K562 (cell line): ENCODE measurements around the gene GFI1B. TPM values are rescaled to one million over a fixed set of nuclear protein-coding genes. Genes with fewer than 3 reads are reported as not detected.

ENCODE experiments used
- ARID2 ChIP-seq: fragments of 450-650 bp; IDR thresholded peaks from 2 replicates; pipeline ENCODE4 v1.6.1; 2017; ENCODE audit warnings: antibody characterized with exemption, mild to moderate bottlenecking
- CBFA2T2 ChIP-seq: fragments of 450-650 bp; conservative IDR thresholded peaks from 2 replicates; pipeline ENCODE4 v1.6.1; 2017; ENCODE audit warnings: mild to moderate bottlenecking
- DLX4 ChIP-seq: fragments of 250-450 bp; sonication (Bioruptor Pico); IDR thresholded peaks from 2 replicates; pipeline ENCODE4 v1.6.1; 2021; ENCODE audit warnings: mild to moderate bottlenecking
- EHMT2 ChIP-seq: fragments of 450-650 bp; IDR thresholded peaks from 2 replicates; pipeline ENCODE4 v1.6.1; 2018; ENCODE audit warnings: antibody characterized with exemption
- ELK3 ChIP-seq: fragments of 450-650 bp; formaldehyde crosslinking; IDR thresholded peaks from 2 replicates; pipeline ENCODE4 v1.4.0; 2020; ENCODE audit warnings: mild to moderate bottlenecking
- ETV5 ChIP-seq: sonication (generic); formaldehyde crosslinking; IDR thresholded peaks from 2 replicates; pipeline ENCODE4 v1.4.0; 2020; ENCODE audit warnings: low read depth, mild to moderate bottlenecking, missing genetic modification reagents
- NR2C1 ChIP-seq, 2 experiments: fragments of 450-650 bp; IDR thresholded peaks; 2 replicates each; pipeline ENCODE4 v1.6.1; 2017; ENCODE audit warnings: mild to moderate bottlenecking in 2 of 2, antibody characterized with exemption in 1 of 2, inconsistent platforms in 1 of 2, missing compliant biosample characterization in 1 of 2, missing genetic modification characterization in 1 of 2
- TCF3 ChIP-seq: sonication (generic); formaldehyde crosslinking; IDR thresholded peaks from 2 replicates; pipeline ENCODE4 v1.4.0; 2020; ENCODE audit warnings: mild to moderate bottlenecking, missing genetic modification reagents
- ZNF212 ChIP-seq: fragments of 450-650 bp; formaldehyde crosslinking; IDR thresholded peaks from 2 replicates; pipeline ENCODE4 v1.4.0; 2020; ENCODE audit warnings: mild to moderate bottlenecking
- ZNF639 ChIP-seq, 2 experiments: fragments of 200-800 bp in 1 of 2; sonication (Bioruptor generic) in 1 of 2; sonication (generic) in 1 of 2; formaldehyde crosslinking in 1 of 2; IDR thresholded peaks in 1 of 2; conservative IDR thresholded peaks in 1 of 2; 2 replicates each; pipeline versions ENCODE4 v1.5.0 to v1.6.1; 2016 to 2020; ENCODE audit warnings: missing compliant biosample characterization in 1 of 2, missing genetic modification characterization in 1 of 2, missing genetic modification reagents in 1 of 2
- polyA plus RNA-seq, 8 experiments: library from polyadenylated mRNA; depleted of rRNA in 4 of 8; stranded (reverse) in 5 of 8; unstranded in 3 of 8; fragments of >200 nt; fragmentation: Nextera tagmentation in 2 of 8; fragmentation: Illumina TruSeq in 1 of 8; extraction: Ambion mirVana in 2 of 8; extraction: Trizol in 1 of 8; gene quantifications; 2 replicates each; pipeline versions ENCODE4 v1.2.1 to v1.2.3, GENCODE V29; 2011 to 2014; ENCODE audit warnings: inconsistent platforms in 1 of 8, missing spikeins in 1 of 8
- total RNA-seq, 7 experiments: library from RNA; depleted of rRNA in 6 of 7; stranded (reverse); fragments of >200 nt in 6 of 7; fragmentation: Illumina TruSeq in 2 of 7; extraction: Trizol in 2 of 7; gene quantifications; 2 replicates each; pipeline versions ENCODE4 v1.2.1 to v1.2.3, GENCODE V29; 2011 to 2021; ENCODE audit warnings: low replicate concordance in 1 of 7
- TF ChIP-seq, protein P1 (sequence below), 3 experiments: fragments of 200-800 bp in 1 of 3; fragments of 250-450 bp in 1 of 3; fragments of 450-650 bp in 1 of 3; sonication (Bioruptor Pico) in 1 of 3; sonication (Bioruptor generic) in 1 of 3; formaldehyde crosslinking in 1 of 3; IDR thresholded peaks; 2 replicates each; pipeline versions ENCODE4 v1.6.1 to v1.8.0; 2016 to 2022; ENCODE audit warnings: mild to moderate bottlenecking in 2 of 3, missing genetic modification characterization in 2 of 3, missing compliant biosample characterization in 1 of 3, moderate library complexity in 1 of 3
- TF ChIP-seq, protein P2 (sequence below): fragments of 250-450 bp; sonication (Bioruptor Pico); IDR thresholded peaks from 2 replicates; pipeline ENCODE4 v1.5.0; 2021; ENCODE audit warnings: mild to moderate bottlenecking, borderline replicate concordance
- TF ChIP-seq, protein P3 (sequence below): fragments of 250-450 bp; sonication (Bioruptor Pico); IDR thresholded peaks from 2 replicates; pipeline ENCODE4 v1.5.0; 2021

GFI1B gene
- total and polyA plus RNA-seq, 9 of the 15 experiments (the other 6 are each of a cell fraction or from before 2014, with no cell fraction given) = 8.0 to 75.7 (median 34.5) TPM

GRCh38 chr9:132998831-132999635, 20.5 kb downstream of the GFI1B start (continued):
- TF ChIP-seq, protein P1, sequence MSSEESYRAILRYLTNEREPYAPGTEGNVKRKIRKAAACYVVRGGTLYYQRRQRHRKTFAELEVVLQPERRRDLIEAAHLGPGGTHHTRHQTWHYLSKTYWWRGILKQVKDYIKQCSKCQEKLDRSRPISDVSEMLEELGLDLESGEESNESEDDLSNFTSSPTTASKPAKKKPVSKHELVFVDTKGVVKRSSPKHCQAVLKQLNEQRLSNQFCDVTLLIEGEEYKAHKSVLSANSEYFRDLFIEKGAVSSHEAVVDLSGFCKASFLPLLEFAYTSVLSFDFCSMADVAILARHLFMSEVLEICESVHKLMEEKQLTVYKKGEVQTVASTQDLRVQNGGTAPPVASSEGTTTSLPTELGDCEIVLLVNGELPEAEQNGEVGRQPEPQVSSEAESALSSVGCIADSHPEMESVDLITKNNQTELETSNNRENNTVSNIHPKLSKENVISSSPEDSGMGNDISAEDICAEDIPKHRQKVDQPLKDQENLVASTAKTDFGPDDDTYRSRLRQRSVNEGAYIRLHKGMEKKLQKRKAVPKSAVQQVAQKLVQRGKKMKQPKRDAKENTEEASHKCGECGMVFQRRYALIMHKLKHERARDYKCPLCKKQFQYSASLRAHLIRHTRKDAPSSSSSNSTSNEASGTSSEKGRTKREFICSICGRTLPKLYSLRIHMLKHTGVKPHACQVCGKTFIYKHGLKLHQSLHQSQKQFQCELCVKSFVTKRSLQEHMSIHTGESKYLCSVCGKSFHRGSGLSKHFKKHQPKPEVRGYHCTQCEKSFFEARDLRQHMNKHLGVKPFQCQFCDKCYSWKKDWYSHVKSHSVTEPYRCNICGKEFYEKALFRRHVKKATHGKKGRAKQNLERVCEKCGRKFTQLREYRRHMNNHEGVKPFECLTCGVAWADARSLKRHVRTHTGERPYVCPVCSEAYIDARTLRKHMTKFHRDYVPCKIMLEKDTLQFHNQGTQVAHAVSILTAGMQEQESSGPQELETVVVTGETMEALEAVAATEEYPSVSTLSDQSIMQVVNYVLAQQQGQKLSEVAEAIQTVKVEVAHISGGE (CRISPR knock-in tag; IDR thresholded peaks at IDR 0.05) = peak in 1 of 3 experiments; percentile 73; a peak in 2 of 6 replicates
- TF ChIP-seq ELK3 (CRISPR knock-in tag) = no peak
- TF ChIP-seq DLX4 = no peak
- TF ChIP-seq ETV5 = no peak
- TF ChIP-seq CBFA2T2 = peak; percentile 98
- TF ChIP-seq ZNF212 (CRISPR knock-in tag) = peak; percentile 82; the same call in 1 of the 2 replicates
- no peak for TF ChIP-seq NR2C1 (IDR thresholded peaks at IDR 0.05)
- no peak for TF ChIP-seq NR2C1 (tag; IDR thresholded peaks at IDR 0.05)
- TF ChIP-seq ZNF639 (CRISPR knock-in tag; conservative IDR thresholded peaks at IDR 0.05 in 1 of 2, IDR thresholded peaks at IDR 0.05 in 1 of 2) = peak in 1 of 2 experiments; percentile 63; a peak in 1 of 4 replicates
- TF ChIP-seq ARID2 = no peak
- peak; percentile 97 for TF ChIP-seq TCF3 (CRISPR knock-in tag)
- peak; percentile 69 for TF ChIP-seq EHMT2
- TF ChIP-seq, protein P2, sequence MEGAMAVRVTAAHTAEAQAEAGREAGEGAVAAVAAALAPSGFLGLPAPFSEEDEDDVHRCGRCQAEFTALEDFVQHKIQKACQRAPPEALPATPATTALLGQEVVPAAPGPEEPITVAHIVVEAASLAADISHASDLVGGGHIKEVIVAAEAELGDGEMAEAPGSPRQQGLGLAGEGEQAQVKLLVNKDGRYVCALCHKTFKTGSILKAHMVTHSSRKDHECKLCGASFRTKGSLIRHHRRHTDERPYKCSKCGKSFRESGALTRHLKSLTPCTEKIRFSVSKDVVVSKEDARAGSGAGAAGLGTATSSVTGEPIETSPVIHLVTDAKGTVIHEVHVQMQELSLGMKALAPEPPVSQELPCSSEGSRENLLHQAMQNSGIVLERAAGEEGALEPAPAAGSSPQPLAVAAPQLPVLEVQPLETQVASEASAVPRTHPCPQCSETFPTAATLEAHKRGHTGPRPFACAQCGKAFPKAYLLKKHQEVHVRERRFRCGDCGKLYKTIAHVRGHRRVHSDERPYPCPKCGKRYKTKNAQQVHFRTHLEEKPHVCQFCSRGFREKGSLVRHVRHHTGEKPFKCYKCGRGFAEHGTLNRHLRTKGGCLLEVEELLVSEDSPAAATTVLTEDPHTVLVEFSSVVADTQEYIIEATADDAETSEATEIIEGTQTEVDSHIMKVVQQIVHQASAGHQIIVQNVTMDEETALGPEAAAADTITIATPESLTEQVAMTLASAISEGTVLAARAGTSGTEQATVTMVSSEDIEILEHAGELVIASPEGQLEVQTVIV (CRISPR knock-in tag) = no peak
- TF ChIP-seq, protein P3, sequence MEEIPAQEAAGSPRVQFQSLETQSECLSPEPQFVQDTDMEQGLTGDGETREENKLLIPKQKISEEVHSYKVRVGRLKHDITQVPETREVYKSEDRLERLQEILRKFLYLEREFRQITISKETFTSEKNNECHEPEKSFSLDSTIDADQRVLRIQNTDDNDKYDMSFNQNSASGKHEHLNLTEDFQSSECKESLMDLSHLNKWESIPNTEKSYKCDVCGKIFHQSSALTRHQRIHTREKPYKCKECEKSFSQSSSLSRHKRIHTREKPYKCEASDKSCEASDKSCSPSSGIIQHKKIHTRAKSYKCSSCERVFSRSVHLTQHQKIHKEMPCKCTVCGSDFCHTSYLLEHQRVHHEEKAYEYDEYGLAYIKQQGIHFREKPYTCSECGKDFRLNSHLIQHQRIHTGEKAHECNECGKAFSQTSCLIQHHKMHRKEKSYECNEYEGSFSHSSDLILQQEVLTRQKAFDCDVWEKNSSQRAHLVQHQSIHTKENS (CRISPR knock-in tag) = no peak
